ENCODE data around the gene GREB1. TPM values are rescaled to one million over a fixed set of nuclear protein-coding genes. Genes with fewer than 3 reads are reported as not detected.

Gene GREB1
- total RNA-seq, 1 experiment from 2014 or later: 0.57 TPM

GRCh38 chr2:11578986-11579774 is 45.3 kb downstream of the GREB1 start:
- DNase-seq (ENCODE audit: low read depth): no peak

GRCh38 chr2:11579867-11580659 is 46.2 kb downstream of the GREB1 start:
- no peak for DNase-seq (ENCODE audit: low read depth)

DNA sequence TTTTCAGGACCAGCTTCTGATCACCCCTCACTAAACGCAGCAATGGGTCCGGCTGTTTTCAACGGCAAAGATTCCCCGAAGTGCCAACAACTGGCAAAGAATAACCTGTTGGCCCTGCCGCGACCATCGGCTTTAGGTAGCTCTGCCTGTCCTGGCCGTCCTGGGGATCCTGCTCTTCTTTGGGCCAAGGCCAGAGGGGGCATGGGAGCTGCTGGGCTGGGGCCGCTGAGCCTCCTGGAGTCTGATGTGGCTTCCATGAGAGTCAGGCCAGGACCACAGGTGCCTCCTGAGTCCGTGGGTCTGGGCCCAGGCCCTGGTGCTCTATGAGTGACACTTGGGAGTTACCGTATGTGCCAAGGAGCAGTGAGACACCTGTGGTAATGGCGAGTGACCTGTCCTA is 46.9 kb downstream of the GREB1 start:
- no peak for DNase-seq (ENCODE audit: low read depth)

- DNase-seq (ENCODE audit: low read depth): no peak
These were observed 47.4 kb downstream of the GREB1 start for GRCh38 chr2:11581124-11581796.

- no peak for DNase-seq (ENCODE audit: low read depth)
These were observed 48.2 kb downstream of the GREB1 start for GRCh38 chr2:11581797-11582611.

- no peak for DNase-seq (ENCODE audit: low read depth)
These were observed 48.7 kb downstream of the GREB1 start for GRCh38 chr2:11582612-11582861.

- peak; percentile 65 for DNase-seq (ENCODE audit: low read depth)
These were observed 49.3 kb downstream of the GREB1 start for GRCh38 chr2:11582862-11583752.

GRCh38 chr2:11583840-11584524 is 50.1 kb downstream of the GREB1 start:
- DNase-seq (ENCODE audit: low read depth): peak; percentile 95

- DNase-seq (ENCODE audit: low read depth): no peak
These were observed 50.7 kb downstream of the GREB1 start for GRCh38 chr2:11584525-11585056.

GRCh38 chr2:11585071-11585470 is 51.2 kb downstream of the GREB1 start:
- DNase-seq (ENCODE audit: low read depth): no peak

GRCh38 chr2:11588228-11589110 is 54.6 kb downstream of the GREB1 start:
- DNase-seq (ENCODE audit: low read depth): no peak

- no peak for DNase-seq (ENCODE audit: low read depth)
These were observed 55.6 kb downstream of the GREB1 start for GRCh38 chr2:11589316-11589940.

GRCh38 chr2:11590193-11590592 is 56.3 kb downstream of the GREB1 start:
- DNase-seq (ENCODE audit: low read depth): no peak

DNA sequence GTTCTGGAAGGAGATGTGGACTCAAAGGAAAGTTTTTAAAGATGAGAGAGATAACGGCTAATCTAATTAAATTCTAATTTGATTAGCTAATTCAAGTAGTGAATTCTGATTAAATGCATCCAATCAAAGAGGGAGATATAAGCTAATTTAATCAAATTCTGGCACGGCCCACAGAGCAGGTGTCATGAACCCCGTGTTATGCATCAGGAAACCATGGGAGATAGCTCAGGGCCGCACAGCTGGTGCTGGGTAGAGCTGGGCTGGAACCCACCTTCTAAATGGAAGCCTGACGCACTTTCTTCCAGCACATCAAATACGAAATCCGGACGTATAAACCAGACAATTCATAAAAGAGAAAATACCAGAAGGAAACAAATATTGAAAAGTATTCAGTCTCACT is 57.2 kb downstream of the GREB1 start:
- no peak for DNase-seq (ENCODE audit: low read depth)

DNA sequence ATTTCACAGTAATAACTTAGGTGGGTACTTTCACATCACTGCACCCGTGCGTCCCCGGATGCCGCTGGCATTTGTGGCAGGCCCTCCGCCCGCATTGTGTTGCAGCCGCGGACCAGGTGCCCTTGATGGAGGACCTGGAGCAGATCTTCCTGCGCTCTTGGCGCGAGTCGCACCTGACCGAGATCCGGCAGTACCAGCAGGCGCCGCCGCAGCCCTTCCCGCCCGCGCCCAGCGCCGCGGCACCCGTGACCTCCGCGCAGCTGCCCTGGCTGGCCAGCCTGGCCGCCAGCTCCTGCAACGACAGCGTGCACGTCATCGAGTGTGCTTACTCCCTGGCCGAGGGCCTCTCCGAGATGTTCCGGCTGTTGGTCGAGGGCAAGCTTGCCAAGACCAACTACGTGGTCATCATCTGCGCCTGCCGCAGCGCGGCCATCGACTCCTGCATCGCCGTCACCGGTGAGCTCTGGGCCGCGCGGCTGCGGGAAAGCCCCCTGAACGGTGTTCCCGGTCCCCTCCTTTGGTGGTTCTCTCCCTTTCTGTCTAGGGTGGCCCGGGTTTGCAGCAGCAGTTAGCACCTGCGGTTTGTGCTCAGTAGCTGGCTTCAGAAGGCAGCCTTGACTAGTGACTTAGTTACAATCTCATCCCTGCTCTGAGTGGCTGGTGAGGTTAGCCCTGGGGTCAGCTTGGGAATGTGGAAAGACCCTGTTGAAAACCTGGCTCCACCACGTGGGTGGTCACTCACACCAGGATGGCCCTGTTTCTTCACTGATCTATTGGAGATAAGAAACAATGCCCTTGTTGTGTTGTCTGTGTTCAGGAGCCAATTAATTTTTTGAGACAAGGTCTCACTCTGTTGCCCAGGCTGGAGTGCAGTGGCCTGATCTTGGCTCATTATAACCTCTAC is 59.1 kb downstream of the GREB1 start:
- no peak for DNase-seq (ENCODE audit: low read depth)

DNA sequence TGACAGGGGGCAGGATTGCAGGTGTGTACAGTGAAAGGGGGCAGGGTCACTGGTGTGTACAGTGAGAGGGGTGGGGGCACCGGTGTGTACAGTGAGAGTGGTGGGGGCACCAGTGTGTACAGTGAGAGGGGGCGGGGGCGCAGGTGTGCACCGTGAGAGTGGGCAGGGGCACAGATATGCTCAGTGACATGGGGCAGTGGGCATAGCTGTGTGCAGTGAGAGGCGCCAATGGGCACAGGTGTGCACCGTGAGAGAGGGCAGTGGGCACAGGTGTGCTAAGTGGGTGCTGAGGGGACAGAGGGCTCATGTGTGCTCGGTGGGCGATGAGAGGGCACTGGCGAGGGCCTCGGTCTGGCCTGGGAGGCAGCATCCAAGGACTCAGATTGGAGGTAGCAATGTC is 63.0 kb downstream of the GREB1 start:
- DNase-seq (ENCODE audit: low read depth): no peak

DNA sequence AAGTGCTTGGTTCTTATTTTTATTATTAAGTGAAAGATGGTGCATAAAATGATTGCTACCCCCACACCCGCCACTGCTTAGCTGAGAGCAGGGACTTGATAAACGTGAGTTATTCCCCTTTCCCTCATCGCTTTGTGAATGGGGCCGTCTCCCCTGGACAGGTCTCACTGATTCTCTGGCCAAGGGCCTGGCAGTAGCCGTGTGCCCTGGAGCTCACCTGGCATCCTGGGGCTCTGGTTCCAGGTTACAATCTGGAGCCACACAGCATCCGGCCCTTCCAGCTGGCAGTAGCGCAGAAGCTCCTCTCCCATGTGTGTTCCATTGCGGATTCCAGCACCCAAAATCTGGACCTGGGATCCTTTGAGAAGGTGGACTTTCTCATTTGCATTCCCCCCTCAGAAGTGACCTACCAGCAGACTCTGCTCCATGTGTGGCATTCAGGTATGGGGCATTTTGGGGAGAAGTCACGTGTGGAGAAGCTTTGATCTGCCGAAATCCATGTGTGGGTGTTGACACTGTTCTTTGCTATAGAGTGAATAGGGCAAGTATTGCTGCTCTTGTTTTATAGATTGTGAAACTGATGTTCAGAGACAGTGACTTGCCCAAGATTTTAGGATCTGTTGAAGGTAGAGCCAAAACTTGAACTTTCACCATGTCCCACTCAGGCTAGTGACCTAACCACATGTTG is 63.8 kb downstream of the GREB1 start:
- DNase-seq (ENCODE audit: low read depth): no peak
